Suppressor macrophage treated with lipopolysaccharide for 4 hours (primary cell): Measurements from ENCODE around the gene LONRF2.

Source experiments
- DNase-seq: peaks from one replicate; pipeline ENCODE4 v3.0.0-alpha.2; 2020

Gene LONRF2

GRCh38 chr2:100274076-100274475 lies 48.2 kb downstream of the LONRF2 start:
- DNase-seq, result no peak

- DNase-seq, result no peak
These were observed 48.9 kb downstream of the LONRF2 start for GRCh38 chr2:100273387-100273786.

GRCh38 chr2:100272841-100273329 lies 49.4 kb downstream of the LONRF2 start:
- no peak for DNase-seq

- no peak for DNase-seq
These were observed 51.1 kb downstream of the LONRF2 start for GRCh38 chr2:100271210-100271609.

- DNase-seq, result no peak
These were observed 51.7 kb downstream of the LONRF2 start for GRCh38 chr2:100270381-100271146.

GRCh38 chr2:100269889-100270288 lies 52.4 kb downstream of the LONRF2 start:
- no peak for DNase-seq

- no peak for DNase-seq
These were observed 53.3 kb downstream of the LONRF2 start for GRCh38 chr2:100268986-100269385.

- DNase-seq, result no peak
These were observed 54.5 kb downstream of the LONRF2 start for GRCh38 chr2:100267751-100268150.

- no peak for DNase-seq
These were observed 56.2 kb downstream of the LONRF2 start for GRCh38 chr2:100266126-100266525.

- DNase-seq, result no peak
These were observed 57.1 kb downstream of the LONRF2 start for GRCh38 chr2:100265226-100265625.

GRCh38 chr2:100264651-100265050 lies 57.6 kb downstream of the LONRF2 start:
- no peak for DNase-seq

- DNase-seq, result no peak
These were observed 58.2 kb downstream of the LONRF2 start for GRCh38 chr2:100264121-100264520.

- DNase-seq, result peak; percentile 67
These were observed 59.6 kb downstream of the LONRF2 start for GRCh38 chr2:100262555-100263320.

GRCh38 chr2:100262046-100262445 lies 60.3 kb downstream of the LONRF2 start:
- peak; percentile 67 for DNase-seq

GRCh38 chr2:100260712-100261620 lies 61.3 kb downstream of the LONRF2 start:
- peak; percentile 52 for DNase-seq

- DNase-seq, result no peak
These were observed 63.2 kb downstream of the LONRF2 start for GRCh38 chr2:100259106-100259505.

GRCh38 chr2:100257939-100258338 lies 64.4 kb downstream of the LONRF2 start:
- DNase-seq, result no peak

- no peak for DNase-seq
These were observed 65.5 kb downstream of the LONRF2 start for GRCh38 chr2:100256849-100257248.

GRCh38 chr2:100256416-100256815 lies 65.9 kb downstream of the LONRF2 start:
- DNase-seq, result no peak

- no peak for DNase-seq
These were observed 67.6 kb downstream of the LONRF2 start for GRCh38 chr2:100254646-100255210.

GRCh38 chr2:100253786-100254185 lies 68.5 kb downstream of the LONRF2 start:
- no peak for DNase-seq

- DNase-seq, result no peak
These were observed 69.2 kb downstream of the LONRF2 start for GRCh38 chr2:100252811-100253698.
